H9 (cell line): Measurements from ENCODE around the gene TM4SF5. TPM values are rescaled to one million over a fixed set of nuclear protein-coding genes. Genes with fewer than 3 reads are reported as not detected.

Source experiments
- DNase-seq: peaks from one replicate; pipeline ENCODE4 v3.0.0-alpha.2; 2017
- H2AFZ ChIP-seq: one replicate; pipeline ENCODE4 v1.6.1; 2013; ENCODE audit warnings: mild to moderate bottlenecking, low read length, control low read depth, moderate library complexity
- H2AK5ac ChIP-seq: 2 replicates; pipeline ENCODE4 v1.6.1; 2013; ENCODE audit warnings: low read length, control low read depth, mixed read lengths; ENCODE audit not compliant: insufficient read length
- H2BK120ac ChIP-seq: one replicate; pipeline ENCODE4 v1.6.1; 2013; ENCODE audit warnings: low read depth, mild to moderate bottlenecking, low read length, control low read depth, inconsistent platforms; ENCODE audit not compliant: poor library complexity, severe bottlenecking
- H2BK12ac ChIP-seq: 2 replicates; pipeline ENCODE4 v1.6.1; 2013; ENCODE audit warnings: low read length, control low read depth, mixed read lengths, low read depth; ENCODE audit not compliant: insufficient read length
- H2BK15ac ChIP-seq: 2 replicates; pipeline ENCODE4 v1.6.1; 2013; ENCODE audit warnings: low read depth, low read length, control low read depth
- H2BK20ac ChIP-seq: one replicate; pipeline ENCODE4 v1.6.1; 2013; ENCODE audit warnings: low read depth, mild to moderate bottlenecking, low read length, control low read depth, inconsistent platforms; ENCODE audit not compliant: poor library complexity, severe bottlenecking
- H2BK5ac ChIP-seq: 2 replicates; pipeline ENCODE4 v1.6.1; 2013; ENCODE audit warnings: low read length, control low read depth, mixed read lengths; ENCODE audit not compliant: insufficient read length
- H3K14ac ChIP-seq: 2 replicates; pipeline ENCODE4 v1.6.1; 2013; ENCODE audit warnings: low read length, control low read depth; ENCODE audit not compliant: insufficient read depth
- H3K18ac ChIP-seq: 2 replicates; pipeline ENCODE4 v1.6.1; 2013; ENCODE audit warnings: low read depth, mild to moderate bottlenecking, mixed read lengths, low read length, control low read depth; ENCODE audit not compliant: insufficient read length
- H3K23ac ChIP-seq: 2 replicates; pipeline ENCODE4 v1.6.1; 2013; ENCODE audit warnings: low read length, control low read depth, mixed read lengths, low read depth; ENCODE audit not compliant: insufficient read length
- H3K23me2 ChIP-seq: 2 replicates; pipeline ENCODE4 v1.6.1; 2013; ENCODE audit warnings: low read depth, mild to moderate bottlenecking, mixed read lengths, low read length, control low read depth; ENCODE audit not compliant: insufficient read length, poor library complexity, severe bottlenecking
- H3K27ac ChIP-seq: 2 replicates; pipeline ENCODE4 v1.5.1; 2013; ENCODE audit warnings: low read length, control low read depth, mixed read lengths, low read depth; ENCODE audit not compliant: insufficient read length
- H3K27me3 ChIP-seq: 2 replicates; pipeline ENCODE4 v1.6.1; 2013; ENCODE audit warnings: low read length, control low read depth, inconsistent platforms; ENCODE audit not compliant: insufficient read depth
- H3K4ac ChIP-seq: 2 replicates; pipeline ENCODE4 v1.6.1; 2013; ENCODE audit warnings: low read depth, mild to moderate bottlenecking, control low read depth, inconsistent platforms, low read length, moderate library complexity
- H3K4me1 ChIP-seq: 2 replicates; pipeline ENCODE4 v1.6.1; 2013; ENCODE audit warnings: low read length, control low read depth, inconsistent platforms; ENCODE audit not compliant: insufficient read depth
- H3K4me2 ChIP-seq: 2 replicates; pipeline ENCODE4 v1.6.1; 2013; ENCODE audit warnings: low read length, control low read depth, mixed read lengths; ENCODE audit not compliant: insufficient read length, insufficient read depth
- H3K56ac ChIP-seq: 2 replicates; pipeline ENCODE4 v1.6.1; 2013; ENCODE audit warnings: low read depth, mild to moderate bottlenecking, mixed read lengths, low read length, control low read depth; ENCODE audit not compliant: insufficient read length
- H3K79me1 ChIP-seq: 2 replicates; pipeline ENCODE4 v1.6.1; 2013; ENCODE audit warnings: low read depth, mild to moderate bottlenecking, moderate library complexity, low read length, control low read depth, inconsistent platforms; ENCODE audit not compliant: insufficient read depth, poor library complexity, severe bottlenecking
- H3K79me2 ChIP-seq: 2 replicates; pipeline ENCODE4 v1.6.1; 2013; ENCODE audit warnings: low read length, control low read depth, inconsistent platforms; ENCODE audit not compliant: insufficient read depth
- H3K9ac ChIP-seq: 2 replicates; pipeline ENCODE4 v1.6.1; 2013; ENCODE audit warnings: low read length, control low read depth, mixed read lengths; ENCODE audit not compliant: insufficient read length; ENCODE audit errors: extremely low read depth
- H3K9me3 ChIP-seq: one replicate; pipeline ENCODE4 v1.6.1; 2013; ENCODE audit warnings: low read depth, low read length, inconsistent platforms; ENCODE audit not compliant: control insufficient read depth
- H3T11ph ChIP-seq: one replicate; pipeline ENCODE4 v1.6.1; 2013; ENCODE audit warnings: mild to moderate bottlenecking, low read length, control low read depth, inconsistent platforms
- H4K20me1 ChIP-seq: one replicate; pipeline ENCODE4 v1.6.1; 2013; ENCODE audit not compliant: control insufficient read depth, insufficient read length, insufficient read depth
- H4K5ac ChIP-seq: 2 replicates; pipeline ENCODE4 v1.6.1; 2013; ENCODE audit warnings: low read depth, mild to moderate bottlenecking, mixed read lengths, low read length, control low read depth; ENCODE audit not compliant: insufficient read length
- H4K8ac ChIP-seq: replicated peaks from 2 replicates; pipeline ENCODE4 v1.6.1; 2013; ENCODE audit warnings: low read length, control low read depth, mixed read lengths, low read depth; ENCODE audit not compliant: insufficient read length
- H4K91ac ChIP-seq: 2 replicates; pipeline ENCODE4 v1.6.1; 2013; ENCODE audit warnings: low read depth, mild to moderate bottlenecking, moderate library complexity, mixed read lengths, low read length, control low read depth; ENCODE audit not compliant: insufficient read length
- H3K27ac Mint-ChIP-seq, 3 experiments: 2 replicates in 2 of 3; 3 replicates in 1 of 3; pipeline ENCODE4 v1.8.0; 2020 to 2021; ENCODE audit warnings: mixed read lengths in 3 of 3, mild to moderate bottlenecking in 1 of 3, moderate library complexity in 1 of 3
- H3K27me3 Mint-ChIP-seq: 2 replicates; pipeline ENCODE4 v1.8.0; 2021; ENCODE audit warnings: low read depth, mild to moderate bottlenecking, moderate library complexity, mixed read lengths
- H3K36me3 Mint-ChIP-seq, 3 experiments: 2 replicates in 2 of 3; 3 replicates in 1 of 3; pipeline ENCODE4 v1.8.0; 2020 to 2021; ENCODE audit warnings: low read depth in 3 of 3, mixed read lengths in 3 of 3; ENCODE audit not compliant: insufficient read depth in 1 of 3
- H3K4me1 Mint-ChIP-seq, 2 experiments: 2 replicates each; pipeline ENCODE4 v1.8.0; 2020; ENCODE audit warnings: mixed read lengths in 2 of 2
- H3K4me3 Mint-ChIP-seq, 2 experiments: 2 replicates in 1 of 2; 3 replicates in 1 of 2; pipeline ENCODE4 v1.8.0; 2020 to 2021; ENCODE audit warnings: mild to moderate bottlenecking in 2 of 2, mixed read lengths in 2 of 2, moderate library complexity in 1 of 2
- H3K9me3 Mint-ChIP-seq, 2 experiments: 2 replicates in 1 of 2; 3 replicates in 1 of 2; pipeline ENCODE4 v1.8.0; 2020; ENCODE audit warnings: mild to moderate bottlenecking in 2 of 2, mixed read lengths in 2 of 2, moderate library complexity in 1 of 2
- WGBS: extraction: QIAGEN DNeasy Blood & Tissue Kit; methylation state at CpG from one replicate; pipeline ENCODE4 v1.1.7; 2013; ENCODE audit warnings: missing lambda C conversion rate, low lambda C conversion rate, mixed read lengths; ENCODE audit not compliant: insufficient read length; ENCODE audit errors: extremely low coverage; 5-methylcytosine and 5-hydroxymethylcytosine counted together
- total RNA-seq: library from RNA; stranded (reverse); gene quantifications from 2 replicates; pipeline ENCODE4 v1.2.1, GENCODE V29; 2021
- TF ChIP-seq, protein P1 (sequence below): fragments of 200-600 bp; sonication (generic); conservative IDR thresholded peaks from 3 replicates; pipeline ENCODE4 v1.8.0; 2021; ENCODE audit warnings: antibody characterized with exemption, mild to moderate bottlenecking

TM4SF5 gene
- total RNA-seq, 1 experiment from 2014 or later, result not detected

DNA sequence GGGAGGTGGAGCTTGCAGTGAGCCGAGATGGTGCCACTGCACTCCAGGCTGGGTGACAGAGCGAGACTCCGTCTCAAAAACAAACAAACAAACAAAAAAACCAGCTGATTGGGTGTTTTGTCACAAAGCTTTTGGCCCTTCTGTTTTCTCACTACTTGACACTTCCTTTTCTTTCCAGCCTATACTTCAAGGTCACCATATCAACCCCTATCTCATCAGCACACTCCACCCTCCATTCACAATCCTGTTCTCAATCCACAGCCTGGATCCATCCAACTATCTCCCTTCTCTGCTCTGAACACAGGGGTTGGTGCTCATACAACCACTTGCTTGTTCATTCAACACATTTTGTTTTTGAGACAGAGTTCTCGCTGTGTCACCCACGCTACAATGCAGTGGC, 47.0 kb upstream of the TM4SF5 start:
- no peak overlapping the region for H4K8ac ChIP-seq
- H3K4me3 Mint-ChIP-seq, result no peak overlapping the region

More for the DNA sequence above, 47.0 kb upstream of the TM4SF5 start:
- no peak overlapping the region for H3T11ph ChIP-seq
- no peak for DNase-seq
- H3K9ac ChIP-seq, result no peak overlapping the region
- H3K4me1 ChIP-seq, result no peaks in the 10 kb centered on the region
- no peak overlapping the region for H2BK5ac ChIP-seq
- H2BK120ac ChIP-seq, result no peak overlapping the region
- H3K9me3 Mint-ChIP-seq, result no peaks in the 10 kb centered on the region; a peak in 1 of 5 replicates
- H2AK5ac ChIP-seq, result no peak overlapping the region
- H3K23me2 ChIP-seq, result no peaks in the 10 kb centered on the region
- TF ChIP-seq, protein P1, sequence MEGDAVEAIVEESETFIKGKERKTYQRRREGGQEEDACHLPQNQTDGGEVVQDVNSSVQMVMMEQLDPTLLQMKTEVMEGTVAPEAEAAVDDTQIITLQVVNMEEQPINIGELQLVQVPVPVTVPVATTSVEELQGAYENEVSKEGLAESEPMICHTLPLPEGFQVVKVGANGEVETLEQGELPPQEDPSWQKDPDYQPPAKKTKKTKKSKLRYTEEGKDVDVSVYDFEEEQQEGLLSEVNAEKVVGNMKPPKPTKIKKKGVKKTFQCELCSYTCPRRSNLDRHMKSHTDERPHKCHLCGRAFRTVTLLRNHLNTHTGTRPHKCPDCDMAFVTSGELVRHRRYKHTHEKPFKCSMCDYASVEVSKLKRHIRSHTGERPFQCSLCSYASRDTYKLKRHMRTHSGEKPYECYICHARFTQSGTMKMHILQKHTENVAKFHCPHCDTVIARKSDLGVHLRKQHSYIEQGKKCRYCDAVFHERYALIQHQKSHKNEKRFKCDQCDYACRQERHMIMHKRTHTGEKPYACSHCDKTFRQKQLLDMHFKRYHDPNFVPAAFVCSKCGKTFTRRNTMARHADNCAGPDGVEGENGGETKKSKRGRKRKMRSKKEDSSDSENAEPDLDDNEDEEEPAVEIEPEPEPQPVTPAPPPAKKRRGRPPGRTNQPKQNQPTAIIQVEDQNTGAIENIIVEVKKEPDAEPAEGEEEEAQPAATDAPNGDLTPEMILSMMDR, result no peak
- no peak overlapping the region for H3K4ac ChIP-seq
- peaks cover 9% of the 10 kb centered on the region for H3K27me3 Mint-ChIP-seq
- no peak overlapping the region for H2BK12ac ChIP-seq
- H2BK20ac ChIP-seq, result no peak overlapping the region
- no peak overlapping the region for H4K91ac ChIP-seq
- H3K36me3 Mint-ChIP-seq, result peaks cover 4 to 18% (median 15%) of the 10 kb centered on the region in 3 experiments; a peak in 6 of 7 replicates
- no peak overlapping the region for H3K4me2 ChIP-seq
- WGBS, result no CpG with 5 or more reads among the region's 5 CpGs
- no peak overlapping the region for H3K14ac ChIP-seq
- H3K27ac ChIP-seq, result no peak overlapping the region
- no peak overlapping the region for H3K18ac ChIP-seq
- H2AFZ ChIP-seq, result no peak overlapping the region
- H2BK15ac ChIP-seq, result no peak overlapping the region
- no peaks in the 10 kb centered on the region for H4K20me1 ChIP-seq
- no peaks in the 10 kb centered on the region; a peak in 1 of 4 replicates for H3K4me1 Mint-ChIP-seq
- no peaks in the 10 kb centered on the region for H3K27me3 ChIP-seq
- H3K79me1 ChIP-seq, result no peaks in the 10 kb centered on the region
- H3K79me2 ChIP-seq, result no peaks in the 10 kb centered on the region
- no peak overlapping the region for H3K27ac Mint-ChIP-seq
- no peak overlapping the region for H3K23ac ChIP-seq
- H3K9me3 ChIP-seq, result no peaks in the 10 kb centered on the region
- no peak overlapping the region for H3K56ac ChIP-seq
- H4K5ac ChIP-seq, result no peak overlapping the region
